PC-9 (cell line): ENCODE data around the gene LRRTM4. TPM values are rescaled to one million over a fixed set of nuclear protein-coding genes. Genes with fewer than 3 reads are reported as not detected.

Experiments
- BruUV-seq: library from RNA; stranded (reverse); fragments of 400-500 nt; replicated peaks from 2 replicates; lab custom pipeline; 2021; lab: Mats Ljungman, UMichigan
- CTCF ChIA-PET: fragments of 300-600 bp; sonication (Branson Sonifier 250); formaldehyde crosslinking; loops from one replicate; lab custom pipeline; 2022; ENCODE audit warnings: antibody characterized with exemption; lab: Charles Lee
- POLR2A ChIA-PET: fragments of 300-600 bp; sonication (Branson Sonifier 250); formaldehyde crosslinking; loops from one replicate; lab custom pipeline; 2022; ENCODE audit warnings: antibody characterized with exemption; ENCODE audit not compliant: unreplicated experiment; lab: Charles Lee
- DNase-seq, 2 experiments: peaks; one replicate each; pipeline versions ENCODE4 v3.0.0 to v3.0.0-alpha.2; 2015 to 2022; ENCODE audit warnings: mixed read lengths in 1 of 2
- H2AFZ ChIP-seq: fragments of 200-600 bp; sonication (generic); 2 replicates; pipeline ENCODE4 v1.8.1; 2017; ENCODE audit warnings: antibody characterized with exemption
- H3F3A ChIP-seq: fragments of 200-600 bp; sonication (generic); 2 replicates; pipeline ENCODE4 v1.8.1; 2017; ENCODE audit warnings: antibody characterized with exemption, mild to moderate bottlenecking, low read depth; ENCODE audit not compliant: insufficient read depth
- H3K27ac ChIP-seq: fragments of 200-600 bp; sonication (generic); 2 replicates; pipeline ENCODE4 v1.6.1; 2016; ENCODE audit warnings: mixed run types
- H3K27me3 ChIP-seq: fragments of 200-600 bp; sonication (generic); 2 replicates; pipeline ENCODE4 v1.6.1; 2016; ENCODE audit warnings: low read depth, mixed run types; ENCODE audit not compliant: insufficient read depth
- H3K36me3 ChIP-seq: fragments of 200-600 bp; sonication (generic); 2 replicates; pipeline ENCODE4 v1.6.1; 2016; ENCODE audit warnings: low read depth, mixed run types
- H3K4me1 ChIP-seq: fragments of 200-600 bp; sonication (generic); replicated peaks from 2 replicates; pipeline ENCODE4 v1.6.1; 2016; ENCODE audit warnings: mixed run types; ENCODE audit not compliant: insufficient read depth
- H3K4me2 ChIP-seq: fragments of 200-600 bp; sonication (generic); 2 replicates; pipeline ENCODE4 v1.6.1; 2017; ENCODE audit warnings: mixed run types
- H3K4me3 ChIP-seq: fragments of 200-600 bp; sonication (generic); 2 replicates; pipeline ENCODE4 v1.6.1; 2016; ENCODE audit warnings: mixed run types
- H3K79me2 ChIP-seq: fragments of 200-600 bp; sonication (generic); 2 replicates; pipeline ENCODE4 v1.6.1; 2017; ENCODE audit warnings: low read depth, mixed run types
- H3K9me2 ChIP-seq: fragments of 200-600 bp; sonication (generic); 2 replicates; pipeline ENCODE4 v1.8.1; 2017; ENCODE audit warnings: mild to moderate bottlenecking; ENCODE audit not compliant: insufficient read depth
- H3K9me3 ChIP-seq: fragments of 200-600 bp; sonication (generic); 2 replicates; pipeline ENCODE4 v1.8.1; 2016; ENCODE audit warnings: low read depth; ENCODE audit not compliant: insufficient read depth
- H4K20me1 ChIP-seq: fragments of 200-600 bp; sonication (generic); 2 replicates; pipeline ENCODE4 v1.8.1; 2017; ENCODE audit not compliant: insufficient read depth
- EZH2 ChIP-seq: fragments of 200-600 bp; sonication (generic); IDR thresholded peaks from 2 replicates; pipeline ENCODE4 v1.8.0; 2017; ENCODE audit warnings: antibody characterized with exemption, low read depth
- intact Hi-C: fragments of 100-400 bp; cut with micrococcal nuclease; formaldehyde crosslinking; loops from one replicate; pipeline ENCODE4 v1.10.0; 2022; ENCODE audit not compliant: unreplicated experiment
- total RNA-seq: library from RNA; stranded (reverse); gene quantifications from 2 replicates; pipeline ENCODE4 v1.2.3, GENCODE V29; 2021
- TF ChIP-seq, protein P1 (sequence below): fragments of 200-600 bp; sonication (generic); conservative IDR thresholded peaks from 2 replicates; pipeline ENCODE4 v1.6.1; 2017; ENCODE audit warnings: mixed run types, antibody characterized with exemption, mild to moderate bottlenecking, moderate library complexity

Gene LRRTM4
- total RNA-seq, 1 experiment from 2014 or later = 2.2 TPM

DNA sequence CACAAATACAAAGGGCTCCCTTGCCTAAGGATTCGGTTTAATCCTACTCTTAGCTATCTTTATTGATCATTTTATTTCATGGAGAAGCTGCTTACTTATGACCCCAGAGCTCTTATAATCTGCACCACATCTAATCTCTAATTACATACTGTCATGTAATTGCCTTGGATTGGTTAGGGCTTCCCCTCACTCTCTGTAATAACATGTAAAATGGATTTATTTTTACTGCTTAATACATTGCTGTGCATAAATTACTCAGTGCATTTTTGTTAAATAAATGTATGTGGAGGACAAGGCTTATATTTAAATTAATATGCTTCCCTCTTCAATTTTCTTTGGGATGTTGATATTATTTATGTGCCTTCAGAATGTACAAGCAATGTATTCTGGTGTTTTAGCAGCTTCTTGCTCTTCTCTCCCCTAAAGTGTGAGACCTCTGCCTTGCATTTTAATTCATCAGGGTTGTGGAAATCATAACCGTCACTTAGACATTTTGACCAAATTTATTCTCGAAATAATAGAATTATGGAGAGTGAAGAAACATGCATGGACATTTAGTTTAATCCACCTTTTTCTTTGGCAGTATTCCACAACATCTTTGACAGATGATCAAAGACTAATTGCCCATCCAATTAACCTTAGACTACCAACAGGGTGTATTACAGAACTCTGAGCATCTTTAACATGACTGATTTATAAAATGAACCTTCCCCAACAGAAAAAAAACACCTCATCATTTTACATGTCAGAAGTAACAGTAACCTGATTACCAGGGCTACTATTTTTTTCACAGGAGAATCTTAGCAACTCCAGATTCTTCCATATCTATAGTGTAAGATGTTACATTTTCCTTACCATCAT lies 692.6 kb downstream of the LRRTM4 start:
- Histone ChIP-seq H3K27ac (no peak overlapping the region), H3K36me3 (no peaks in the 10 kb centered on the region), H3K9me3 (no peaks in the 10 kb centered on the region), H3K27me3 (no peaks in the 10 kb centered on the region), H3K4me1 (no peaks in the 10 kb centered on the region), H3K9me2 (no peaks in the 10 kb centered on the region; the same call in 1 of the 2 replicates), H4K20me1 (no peaks in the 10 kb centered on the region), H3K4me2 (no peak overlapping the region), H3K4me3 (no peak overlapping the region), H2AFZ (no peak overlapping the region), H3F3A (no peaks in the 10 kb centered on the region), H3K79me2 (no peaks in the 10 kb centered on the region)
- TF ChIP-seq EZH2 = no peak
- TF ChIP-seq, protein P1, sequence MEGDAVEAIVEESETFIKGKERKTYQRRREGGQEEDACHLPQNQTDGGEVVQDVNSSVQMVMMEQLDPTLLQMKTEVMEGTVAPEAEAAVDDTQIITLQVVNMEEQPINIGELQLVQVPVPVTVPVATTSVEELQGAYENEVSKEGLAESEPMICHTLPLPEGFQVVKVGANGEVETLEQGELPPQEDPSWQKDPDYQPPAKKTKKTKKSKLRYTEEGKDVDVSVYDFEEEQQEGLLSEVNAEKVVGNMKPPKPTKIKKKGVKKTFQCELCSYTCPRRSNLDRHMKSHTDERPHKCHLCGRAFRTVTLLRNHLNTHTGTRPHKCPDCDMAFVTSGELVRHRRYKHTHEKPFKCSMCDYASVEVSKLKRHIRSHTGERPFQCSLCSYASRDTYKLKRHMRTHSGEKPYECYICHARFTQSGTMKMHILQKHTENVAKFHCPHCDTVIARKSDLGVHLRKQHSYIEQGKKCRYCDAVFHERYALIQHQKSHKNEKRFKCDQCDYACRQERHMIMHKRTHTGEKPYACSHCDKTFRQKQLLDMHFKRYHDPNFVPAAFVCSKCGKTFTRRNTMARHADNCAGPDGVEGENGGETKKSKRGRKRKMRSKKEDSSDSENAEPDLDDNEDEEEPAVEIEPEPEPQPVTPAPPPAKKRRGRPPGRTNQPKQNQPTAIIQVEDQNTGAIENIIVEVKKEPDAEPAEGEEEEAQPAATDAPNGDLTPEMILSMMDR = no peak
- DNase-seq = no peak
- intact Hi-C loops = no loop called here
- no TSS peak for BruUV-seq
- ChIA-PET CTCF (no interaction called here), POLR2A (no interaction called here)

DNA sequence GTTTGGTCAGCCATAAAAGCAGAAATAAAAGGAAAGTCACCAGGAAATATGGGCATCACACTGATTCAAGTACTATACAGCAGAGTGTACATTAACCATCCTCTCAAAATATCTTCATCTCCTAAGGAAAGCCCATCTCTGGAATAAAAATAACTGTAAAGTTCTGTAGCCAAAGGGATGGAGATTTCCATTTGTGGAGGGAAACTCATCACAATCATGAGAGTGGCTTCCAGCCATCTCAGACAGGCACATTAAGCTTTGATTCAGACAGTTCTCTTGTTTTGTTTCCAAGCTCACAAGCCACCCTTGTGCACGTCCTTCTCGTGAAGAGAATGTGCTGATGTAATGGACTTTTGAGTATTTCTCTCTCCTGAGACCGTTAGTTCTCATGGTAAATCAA lies 695.5 kb downstream of the LRRTM4 start:
- Histone ChIP-seq H2AFZ (no peak overlapping the region), H3K9me2 (no peaks in the 10 kb centered on the region), H3K4me1 (no peaks in the 10 kb centered on the region), H3K4me2 (no peak overlapping the region), H3K36me3 (no peaks in the 10 kb centered on the region), H3K79me2 (no peaks in the 10 kb centered on the region), H3K9me3 (no peaks in the 10 kb centered on the region), H3K4me3 (no peak overlapping the region), H3K27ac (no peak overlapping the region), H4K20me1 (no peaks in the 10 kb centered on the region), H3K27me3 (no peaks in the 10 kb centered on the region), H3F3A (no peaks in the 10 kb centered on the region)
- POLR2A ChIA-PET = no interaction called here
- CTCF ChIA-PET = no interaction called here
- intact Hi-C loops = no loop called here
- no peak for TF ChIP-seq EZH2
- TF ChIP-seq, protein P1 = no peak
- no peak for DNase-seq
- no TSS peak for BruUV-seq

DNA sequence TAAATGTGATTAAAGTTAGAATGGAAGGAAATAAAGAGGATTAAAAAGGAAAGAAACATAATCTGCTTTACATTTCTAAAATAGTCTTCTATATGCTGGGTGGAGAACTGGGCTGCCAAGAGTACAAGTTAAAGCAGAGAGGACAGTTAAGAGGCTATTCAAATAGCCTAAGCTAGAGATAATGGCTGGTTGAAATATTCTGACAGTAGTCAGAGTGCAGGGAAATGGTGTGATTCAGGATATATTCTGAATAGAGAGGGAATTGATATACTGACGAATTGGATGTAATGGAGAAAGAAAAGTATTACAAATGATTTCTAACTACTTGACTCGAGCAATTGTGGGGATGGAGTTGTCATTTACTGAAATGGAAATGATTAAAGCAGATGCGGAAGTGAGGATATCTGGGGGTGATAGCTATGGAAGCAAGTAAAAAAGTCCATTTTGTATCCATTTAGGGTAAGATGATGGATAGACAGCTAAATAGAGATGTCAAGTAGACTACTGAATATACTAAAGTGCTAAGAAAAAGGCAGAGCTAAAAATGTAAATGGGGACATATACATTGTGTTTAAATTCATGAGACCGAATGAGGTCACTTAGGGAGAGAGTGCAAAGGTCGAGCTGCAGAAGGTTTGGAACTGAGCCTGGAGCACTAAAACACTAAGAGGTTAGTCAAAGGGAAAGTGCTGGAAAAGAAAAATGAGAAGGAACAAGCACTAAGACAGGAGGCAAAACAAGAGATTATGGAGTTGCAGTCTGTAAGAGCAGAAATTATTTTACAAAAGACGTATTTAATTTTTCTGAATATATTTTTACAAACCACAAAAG lies 696.8 kb downstream of the LRRTM4 start:
- POLR2A ChIA-PET = no interaction called here

More for the DNA sequence above, 696.8 kb downstream of the LRRTM4 start:
- no peaks in the 10 kb centered on the region for H3K79me2 ChIP-seq
- H3K27me3 ChIP-seq = no peaks in the 10 kb centered on the region
- no peaks in the 10 kb centered on the region for H3K9me3 ChIP-seq
- H3K4me3 ChIP-seq = no peak overlapping the region
- no peak overlapping the region for H2AFZ ChIP-seq
- DNase-seq = no peak
- CTCF ChIA-PET = no interaction called here
- TF ChIP-seq, protein P1 = no peak
- no peak for TF ChIP-seq EZH2
- H3K4me1 ChIP-seq = no peaks in the 10 kb centered on the region
- no peaks in the 10 kb centered on the region for H3K9me2 ChIP-seq
- H4K20me1 ChIP-seq = no peaks in the 10 kb centered on the region
- no peaks in the 10 kb centered on the region for H3F3A ChIP-seq
- no peaks in the 10 kb centered on the region for H3K36me3 ChIP-seq
- H3K4me2 ChIP-seq = no peak overlapping the region
- no TSS peak for BruUV-seq
- intact Hi-C loops = no loop called here
- H3K27ac ChIP-seq = no peak overlapping the region
